Mammary epithelial cell (primary cell): ENCODE data around the gene BAAT.

Experiments used
- CTCF ChIP-seq, 2 donors: IDR thresholded peaks in 1 of 2; conservative IDR thresholded peaks in 1 of 2; 2 replicates each; pipeline ENCODE4 v1.5.1; 2011 to 2012; ENCODE audit warnings: inconsistent platforms in 2 of 2, low read length in 2 of 2, mild to moderate bottlenecking in 2 of 2, control low read depth in 1 of 2, low read depth in 1 of 2; ENCODE audit not compliant: insufficient read depth in 1 of 2; ENCODE audit errors: extremely low read depth in 1 of 2
- EZH2 ChIP-seq: IDR thresholded peaks from 2 replicates; pipeline ENCODE4 v1.6.1; 2012; ENCODE audit warnings: low read length, inconsistent platforms, borderline replicate concordance

GRCh38 chr9:101352892-101353463, 31.8 kb downstream of the BAAT start:
- TF ChIP-seq CTCF (conservative IDR thresholded peaks at IDR 0.05 in 1 of 2, IDR thresholded peaks at IDR 0.05 in 1 of 2; ENCODE audit: extremely low read depth in 1 of 2, insufficient read depth in 1 of 2, low read depth in 1 of 2, low read length in 2 of 2) (no peak), EZH2 (no peak)
